T-cell (primary cell): ENCODE results near the gene OTX1. TPM values are rescaled to one million over a fixed set of nuclear protein-coding genes. Genes with fewer than 3 reads are reported as not detected.
"Not testable (repeated sequence)": the region's sequence is repeated elsewhere in the genome, so short reads cannot be mapped to it uniquely, and the experiment has no call there.

Source experiments
- ATAC-seq, 4 experiments: fragments of 200-7000 bp in 3 of 4; fragments of 150-1000 bp in 1 of 4; cut with Tn5 transposase; replicated peaks in 1 of 4; 1 replicate in 3 of 4; 2 replicates in 1 of 4; pipeline ENCODE4 v1.10.0; 2021; ENCODE audit warnings: moderate library complexity in 3 of 4, mild to moderate bottlenecking in 2 of 4, moderate number of reproducible peaks in 1 of 4
- CTCF ChIA-PET, 2 donors: fragments of 300-600 bp; sonication (Branson Sonifier 250); formaldehyde crosslinking; loops; one replicate each; lab custom pipeline; 2022; ENCODE audit warnings: antibody characterized with exemption in 2 of 2; lab: Charles Lee
- POLR2A ChIA-PET, 2 donors: fragments of 300-600 bp; sonication (Branson Sonifier 250); formaldehyde crosslinking; loops; one replicate each; lab custom pipeline; 2022; ENCODE audit warnings: antibody characterized with exemption in 2 of 2; lab: Charles Lee
- DNase-seq, 35 experiments: peaks; one replicate each; pipeline versions ENCODE4 v3.0.0 to v3.0.0-alpha.2; 2013 to 2023
- H3K27ac ChIP-seq: one replicate; pipeline ENCODE4 v1.5.1; 2013; ENCODE audit warnings: low read length
- H3K27me3 ChIP-seq, 2 experiments: replicated peaks in 1 of 2; 1 replicate in 1 of 2; 2 replicates in 1 of 2; pipeline versions ENCODE4 v1.6.1 to v1.7.0; 2013; ENCODE audit warnings: low read length in 1 of 2, mixed read lengths in 1 of 2; ENCODE audit not compliant: control insufficient read depth in 2 of 2, insufficient read depth in 2 of 2; ENCODE audit errors: extremely low read depth in 1 of 2
- H3K36me3 ChIP-seq, 2 donors: 1 replicate in 1 of 2; 2 replicates in 1 of 2; pipeline versions ENCODE4 v1.6.1 to v1.7.0; 2013; ENCODE audit warnings: low read length in 1 of 2; ENCODE audit not compliant: control insufficient read depth in 2 of 2, insufficient read depth in 1 of 2; ENCODE audit errors: extremely low read depth in 1 of 2
- H3K4me1 ChIP-seq, 2 experiments: 1 replicate in 1 of 2; 2 replicates in 1 of 2; pipeline versions ENCODE4 v1.6.1 to v1.7.0; 2013; ENCODE audit warnings: low read length in 2 of 2, mixed read lengths in 1 of 2; ENCODE audit not compliant: insufficient read depth in 2 of 2, control insufficient read depth in 1 of 2; ENCODE audit errors: extremely low read depth in 1 of 2
- H3K4me3 ChIP-seq, 2 donors: 1 replicate in 1 of 2; 2 replicates in 1 of 2; pipeline versions ENCODE4 v1.5.1 to v1.7.0; 2013; ENCODE audit warnings: mild to moderate bottlenecking in 2 of 2, low read length in 1 of 2, moderate library complexity in 1 of 2; ENCODE audit not compliant: control insufficient read depth in 1 of 2; ENCODE audit errors: extremely low read depth in 1 of 2
- H3K9me3 ChIP-seq: 2 replicates; pipeline ENCODE4 v1.7.0; 2013
- H3K27ac Mint-ChIP-seq, 2 donors: one replicate each; pipeline ENCODE4 v1.8.0; 2020 to 2021; ENCODE audit warnings: mild to moderate bottlenecking in 2 of 2, mixed read lengths in 2 of 2
- H3K27me3 Mint-ChIP-seq, 2 donors: one replicate each; pipeline ENCODE4 v1.8.0; 2021 to 2022; ENCODE audit warnings: mixed read lengths in 2 of 2
- H3K36me3 Mint-ChIP-seq: one replicate; pipeline ENCODE4 v1.8.0; 2021; ENCODE audit warnings: mixed read lengths
- H3K4me1 Mint-ChIP-seq, 3 donors: one replicate each; pipeline ENCODE4 v1.8.0; 2020 to 2022; ENCODE audit warnings: mixed read lengths in 3 of 3, mild to moderate bottlenecking in 1 of 3
- H3K4me3 Mint-ChIP-seq, 3 donors: one replicate each; pipeline ENCODE4 v1.8.0; 2020 to 2022; ENCODE audit warnings: mild to moderate bottlenecking in 3 of 3, mixed read lengths in 3 of 3, moderate library complexity in 3 of 3
- H3K9me3 Mint-ChIP-seq, 3 donors: one replicate each; pipeline ENCODE4 v1.8.0; 2020 to 2022; ENCODE audit warnings: mixed read lengths in 3 of 3
- WGBS: methylation state at CpG from one replicate; pipeline ENCODE4 v1.1.5; 2013; ENCODE audit warnings: missing lambda C conversion rate; ENCODE audit not compliant: insufficient coverage; 5-methylcytosine and 5-hydroxymethylcytosine counted together
- total RNA-seq, 35 experiments: library from RNA in 6 of 35; stranded (reverse) in 6 of 35; fragments of 120-200 nt in 1 of 35; gene quantifications; one replicate each; pipeline versions ENCODE4 v1.2.1 to v1.2.4 and lab custom pipeline; 2013 to 2026

Gene OTX1
- total RNA-seq, 5 donors from 2014 or later (not counting 1 experiment from before 2014, with no cell fraction given), result not detected

DNA sequence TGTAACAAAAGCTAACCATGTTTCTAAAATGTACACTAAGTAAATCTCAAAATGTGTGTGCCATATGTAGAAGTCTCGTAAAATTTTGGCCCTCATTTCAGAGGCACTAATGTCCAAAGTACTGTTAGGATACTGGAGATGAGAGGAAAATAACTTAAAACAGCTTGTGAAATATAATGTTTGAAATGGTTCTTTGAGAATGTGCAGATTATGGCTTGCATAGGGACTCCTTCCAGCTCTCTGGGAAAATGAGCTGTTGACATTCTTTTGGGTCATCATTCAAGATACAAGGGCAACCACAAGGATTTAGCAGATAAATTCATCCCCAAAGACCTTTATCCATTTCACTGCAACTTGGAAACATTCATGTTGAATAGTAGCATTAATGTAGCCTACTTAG, 38.1 kb upstream of the OTX1 start:
- H3K4me1 ChIP-seq, result no peaks in the 10 kb centered on the region
- no peak overlapping the region for H3K4me3 Mint-ChIP-seq
- CTCF ChIA-PET, result interaction anchor here (0.6 to 1.8 kb wide), 4 partner anchors 11 to 280 kb away, joined by 3 to 5 read pairs (median 4); no protein-coding TSS in a partner anchor
- H3K9me3 Mint-ChIP-seq, result no peaks in the 10 kb centered on the region
- WGBS, result 100% methylated on average over 1 of the region's 1 CpG
- no peak overlapping the region for H3K27ac Mint-ChIP-seq
- H3K4me3 ChIP-seq, result no peak overlapping the region
- DNase-seq (no peak), ATAC-seq (no peak)
- no peaks in the 10 kb centered on the region for H3K27me3 ChIP-seq
- H3K9me3 ChIP-seq, result no peaks in the 10 kb centered on the region
- no peak overlapping the region for H3K27ac ChIP-seq
- POLR2A ChIA-PET, result interaction anchor here (0.6 to 0.7 kb wide), 2 partner anchors 18 to 61 kb away, joined by 3 read pairs; no protein-coding TSS in a partner anchor
- H3K36me3 ChIP-seq, result peaks cover 0 to 3% of the 10 kb centered on the region in 2 donors
- no peaks in the 10 kb centered on the region for H3K27me3 Mint-ChIP-seq
- no peaks in the 10 kb centered on the region for H3K4me1 Mint-ChIP-seq
- peaks cover 17% of the 10 kb centered on the region for H3K36me3 Mint-ChIP-seq

DNA sequence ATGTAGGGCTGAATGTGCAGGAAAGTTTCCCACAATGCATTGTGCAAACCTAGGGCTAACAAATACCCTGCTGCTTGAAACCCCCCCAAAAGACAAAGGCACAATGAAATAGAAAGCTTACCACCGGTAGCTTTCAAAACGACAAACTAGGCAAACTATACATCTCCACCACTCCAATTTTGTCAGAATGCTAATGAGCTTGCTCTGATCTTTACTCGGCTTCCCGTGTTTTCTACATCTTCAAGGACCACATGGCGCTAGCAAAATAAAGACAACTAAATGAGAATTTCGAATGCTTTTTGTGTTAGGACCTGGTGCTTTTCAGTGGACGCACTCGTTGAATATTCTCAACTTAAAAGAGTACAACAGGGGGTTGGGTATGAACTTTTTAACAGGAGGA, 37.2 kb upstream of the OTX1 start:
- no peaks in the 10 kb centered on the region for H3K4me1 ChIP-seq
- 90% methylated on average over 4 of the region's 8 CpGs for WGBS
- H3K27ac Mint-ChIP-seq, result no peak overlapping the region
- H3K27me3 Mint-ChIP-seq, result no peaks in the 10 kb centered on the region
- H3K27ac ChIP-seq, result no peak overlapping the region
- no peaks in the 10 kb centered on the region for H3K4me1 Mint-ChIP-seq
- DNase-seq (no peak), ATAC-seq (no peak)
- no peaks in the 10 kb centered on the region for H3K9me3 ChIP-seq
- H3K27me3 ChIP-seq, result no peaks in the 10 kb centered on the region
- ChIA-PET POLR2A (no interaction called here), CTCF (no interaction called here)
- H3K36me3 ChIP-seq, result peaks cover 0 to 3% of the 10 kb centered on the region in 2 donors
- no peak overlapping the region for H3K4me3 Mint-ChIP-seq
- H3K36me3 Mint-ChIP-seq, result peaks cover 18% of the 10 kb centered on the region
- no peak overlapping the region for H3K4me3 ChIP-seq
- no peaks in the 10 kb centered on the region for H3K9me3 Mint-ChIP-seq

DNA sequence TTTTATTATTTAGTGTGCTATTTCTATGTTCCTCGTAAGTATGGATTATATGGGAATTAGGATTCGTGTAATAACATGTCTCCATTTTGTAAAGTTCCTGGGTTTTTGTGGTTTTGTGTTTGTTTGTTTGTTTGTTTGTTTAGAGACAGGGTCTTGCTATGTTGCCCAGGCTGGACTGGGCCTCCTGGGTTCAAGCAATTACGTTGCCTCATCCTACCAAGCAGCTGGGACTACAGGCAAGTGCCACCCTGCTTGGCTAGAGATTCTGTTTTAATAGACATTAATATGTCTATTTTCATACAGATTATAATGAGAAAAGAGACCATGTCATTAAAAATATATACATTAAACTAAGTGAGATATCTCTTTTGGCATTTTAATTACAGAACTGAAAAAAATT, 35.2 kb upstream of the OTX1 start:
- no peaks in the 10 kb centered on the region for H3K4me1 ChIP-seq
- Mint-ChIP-seq H3K4me3 (no peak overlapping the region), H3K36me3 (peaks cover 20% of the 10 kb centered on the region), H3K27me3 (no peaks in the 10 kb centered on the region), H3K27ac (no peak overlapping the region), H3K4me1 (no peaks in the 10 kb centered on the region), H3K9me3 (no peaks in the 10 kb centered on the region)
- H3K27me3 ChIP-seq, result no peaks in the 10 kb centered on the region
- ATAC-seq, result no peak
- H3K9me3 ChIP-seq, result no peaks in the 10 kb centered on the region
- peaks cover 0 to 3% of the 10 kb centered on the region in 2 donors for H3K36me3 ChIP-seq
- no peak for DNase-seq
- CTCF ChIA-PET, result no interaction called here
- POLR2A ChIA-PET, result no interaction called here
- no CpG with 5 or more reads among the region's 3 CpGs for WGBS
- no peak overlapping the region for H3K4me3 ChIP-seq
- no peak overlapping the region for H3K27ac ChIP-seq

DNA sequence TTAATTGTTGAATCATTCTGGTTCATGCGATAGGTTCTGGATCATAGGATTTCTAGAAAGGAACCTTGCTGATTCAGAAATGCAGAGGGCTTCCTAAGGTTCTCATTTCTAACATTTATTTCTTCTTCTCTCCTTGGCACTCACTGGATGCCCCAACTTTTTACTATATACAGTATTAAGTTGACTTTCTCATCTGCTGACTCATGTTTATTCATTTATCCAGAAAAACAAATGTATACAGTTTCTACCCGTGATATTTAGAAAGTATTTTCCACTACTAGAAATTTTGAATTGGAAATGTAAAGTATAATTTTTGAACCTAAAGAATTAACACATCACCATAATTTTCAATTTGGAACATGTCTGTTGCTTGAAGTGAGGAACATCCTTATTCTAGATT, 32.2 kb upstream of the OTX1 start:
- Mint-ChIP-seq H3K9me3 (no peaks in the 10 kb centered on the region), H3K4me3 (no peak overlapping the region), H3K36me3 (peaks cover 26% of the 10 kb centered on the region), H3K27me3 (no peaks in the 10 kb centered on the region), H3K27ac (no peak overlapping the region), H3K4me1 (no peaks in the 10 kb centered on the region)
- no peak overlapping the region for H3K4me3 ChIP-seq
- no peaks in the 10 kb centered on the region for H3K27me3 ChIP-seq
- POLR2A ChIA-PET, result no interaction called here
- no CpG with 5 or more reads among the region's 2 CpGs for WGBS
- no peak overlapping the region for H3K27ac ChIP-seq
- H3K4me1 ChIP-seq, result no peaks in the 10 kb centered on the region
- H3K36me3 ChIP-seq, result peaks cover 0 to under 1% of the 10 kb centered on the region in 2 donors
- ATAC-seq (no peak), DNase-seq (no peak)
- CTCF ChIA-PET, result no interaction called here
- no peaks in the 10 kb centered on the region for H3K9me3 ChIP-seq

DNA sequence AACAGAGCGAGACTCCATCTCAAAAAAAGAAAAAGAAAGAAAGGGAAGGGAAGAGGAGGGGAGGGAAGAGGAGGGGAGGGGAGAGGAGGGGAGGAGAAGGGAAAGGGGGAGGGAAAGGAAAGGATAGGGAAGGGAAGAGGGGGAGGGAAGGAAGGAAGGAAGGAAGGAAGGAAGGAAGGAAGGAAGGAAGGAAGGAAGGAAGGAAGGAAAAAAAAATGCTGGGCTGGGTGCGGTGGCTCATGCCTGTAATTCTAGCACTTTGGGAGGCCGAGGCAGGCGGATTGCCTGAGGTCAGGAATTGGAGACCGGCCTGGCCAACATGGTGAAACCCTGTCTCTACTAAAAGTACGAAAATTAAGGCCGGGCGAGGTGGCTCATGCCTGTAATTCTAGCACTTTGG, 30.9 kb upstream of the OTX1 start:
- H3K9me3 ChIP-seq, H3K27ac Mint-ChIP-seq, H3K4me3 ChIP-seq, H3K27me3 Mint-ChIP-seq, ATAC-seq, H3K36me3 ChIP-seq, DNase-seq, H3K27ac ChIP-seq, POLR2A ChIA-PET, H3K27me3 ChIP-seq, H3K4me3 Mint-ChIP-seq, H3K9me3 Mint-ChIP-seq, H3K4me1 ChIP-seq, H3K4me1 Mint-ChIP-seq: not testable (repeated sequence)
- peaks cover 25% of the 10 kb centered on the region for H3K36me3 Mint-ChIP-seq
- 97% methylated on average over 7 of the region's 8 CpGs for WGBS
- CTCF ChIA-PET, result interaction anchor here in 1 of 2 donors (0.7 kb wide), 1 partner anchor 618 kb away, joined by 4 read pairs; no protein-coding TSS in a partner anchor

DNA sequence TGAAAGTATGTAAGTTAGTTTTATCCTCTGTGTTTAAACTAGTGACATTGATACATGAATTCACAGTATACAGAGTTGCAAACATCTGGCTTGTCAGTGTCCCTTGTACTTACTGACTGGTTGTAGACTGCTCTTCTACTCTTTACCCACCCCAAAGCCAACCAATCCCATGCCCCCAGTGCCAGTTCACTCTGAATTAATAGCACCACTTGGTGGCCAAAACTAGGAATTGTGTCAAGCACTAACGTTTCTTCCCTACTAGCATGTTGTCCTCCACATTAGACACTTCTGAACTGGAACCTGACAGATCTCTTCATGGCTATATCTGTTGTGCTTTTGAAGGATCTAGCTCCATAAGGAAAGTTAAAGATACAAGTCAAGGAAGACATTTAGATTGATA, 27.2 kb upstream of the OTX1 start:
- Histone ChIP-seq H3K4me3 (no peak overlapping the region), H3K9me3 (no peaks in the 10 kb centered on the region), H3K36me3 (no peaks in the 10 kb centered on the region), H3K27ac (no peak overlapping the region), H3K27me3 (no peaks in the 10 kb centered on the region), H3K4me1 (no peaks in the 10 kb centered on the region)
- no CpG with 5 or more reads among the region's 1 CpG for WGBS
- DNase-seq (no peak), ATAC-seq (no peak)
- Mint-ChIP-seq H3K4me3 (no peak overlapping the region), H3K4me1 (no peaks in the 10 kb centered on the region), H3K9me3 (no peaks in the 10 kb centered on the region), H3K27ac (no peak overlapping the region), H3K27me3 (no peaks in the 10 kb centered on the region), H3K36me3 (peaks cover 48% of the 10 kb centered on the region)
- ChIA-PET CTCF (no interaction called here), POLR2A (no interaction called here)

DNA sequence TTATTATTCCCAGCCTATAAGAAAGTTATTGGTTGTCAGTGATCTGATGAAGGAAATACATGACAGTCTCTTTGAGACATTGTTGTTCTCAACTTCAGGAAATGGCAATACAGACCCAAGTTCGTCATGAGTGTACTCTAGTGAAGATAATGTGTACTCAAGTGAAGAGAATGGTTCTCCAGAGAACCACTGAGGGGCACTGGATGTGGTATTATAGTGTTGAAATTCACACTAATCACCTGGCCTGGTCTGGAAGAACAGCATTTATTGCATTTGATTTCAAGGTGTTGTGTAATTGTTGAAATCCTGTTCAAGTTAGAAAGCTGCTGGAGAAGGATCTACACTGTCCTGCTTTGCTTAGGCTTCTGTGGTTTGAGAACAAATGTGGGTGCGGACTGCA, 23.4 kb upstream of the OTX1 start:
- Mint-ChIP-seq H3K4me1 (no peaks in the 10 kb centered on the region), H3K9me3 (no peaks in the 10 kb centered on the region), H3K27me3 (no peaks in the 10 kb centered on the region), H3K4me3 (no peak overlapping the region), H3K27ac (no peak overlapping the region), H3K36me3 (peaks cover 42% of the 10 kb centered on the region)
- Histone ChIP-seq H3K4me3 (no peak overlapping the region), H3K27ac (no peak overlapping the region), H3K27me3 (no peaks in the 10 kb centered on the region), H3K4me1 (no peaks in the 10 kb centered on the region), H3K36me3 (no peaks in the 10 kb centered on the region), H3K9me3 (no peaks in the 10 kb centered on the region)
- POLR2A ChIA-PET, result no interaction called here
- CTCF ChIA-PET, result no interaction called here
- ATAC-seq (no peak), DNase-seq (no peak)
- WGBS, result 88% methylated on average over 1 of the region's 2 CpGs
